Activated T-helper 2 cell treated with anti-CD3 and anti-CD28 coated beads, Interferon-gamma antibody, Interleukin-2, Interleukin-4, amounts not matched to agents 10 μg/mL and 5 μg/mL and 100 μg/mL, durations not matched to agents 14 hours and 24 hours and 36 hours (primary cell): ENCODE measurements around the gene CST5. TPM values are rescaled to one million over a fixed set of nuclear protein-coding genes. Genes with fewer than 3 reads are reported as not detected.
"Not testable (repeated sequence)": the region's sequence is repeated elsewhere in the genome, so short reads cannot be mapped to it uniquely, and the experiment has no call there.

Experiments
- DNase-seq: peaks from one replicate; pipeline ENCODE4 v3.0.0; 2021; ENCODE audit warnings: low spot score
- H3K27ac Mint-ChIP-seq: one replicate; pipeline ENCODE4 v1.8.0; 2021; ENCODE audit warnings: mixed read lengths
- H3K27me3 Mint-ChIP-seq: one replicate; pipeline ENCODE4 v1.8.0; 2021; ENCODE audit warnings: low read depth, mixed read lengths
- H3K36me3 Mint-ChIP-seq: one replicate; pipeline ENCODE4 v1.8.0; 2021; ENCODE audit warnings: low read depth, mixed read lengths
- H3K4me1 Mint-ChIP-seq: one replicate; pipeline ENCODE4 v1.8.0; 2021; ENCODE audit warnings: low read depth, mixed read lengths
- H3K4me3 Mint-ChIP-seq: one replicate; pipeline ENCODE4 v1.8.0; 2021; ENCODE audit warnings: low read depth, mild to moderate bottlenecking, moderate library complexity, mixed read lengths
- H3K9me3 Mint-ChIP-seq: one replicate; pipeline ENCODE4 v1.8.0; 2021; ENCODE audit warnings: mixed read lengths
- intact Hi-C: fragments of 100-400 bp; cut with micrococcal nuclease; formaldehyde crosslinking; loops from one replicate; pipeline ENCODE4 v1.15.1; 2023
- total RNA-seq: library from RNA; stranded (reverse); gene quantifications from 2 replicates; pipeline ENCODE4 v1.2.3, GENCODE V29; 2022

The CST5 gene
- total RNA-seq, 1 donor from 2014 or later: not detected

GRCh38 chr20:23867152-23867776, 12.3 kb downstream of the CST5 start:
- Mint-ChIP-seq H3K27me3 (peaks cover 32% of the 10 kb centered on the region), H3K4me3 (no peak overlapping the region), H3K36me3 (no peaks in the 10 kb centered on the region), H3K4me1 (no peaks in the 10 kb centered on the region), H3K9me3 (no peaks in the 10 kb centered on the region), H3K27ac (no peak overlapping the region)
- no peak for DNase-seq
- intact Hi-C loops: no loop called here

DNA sequence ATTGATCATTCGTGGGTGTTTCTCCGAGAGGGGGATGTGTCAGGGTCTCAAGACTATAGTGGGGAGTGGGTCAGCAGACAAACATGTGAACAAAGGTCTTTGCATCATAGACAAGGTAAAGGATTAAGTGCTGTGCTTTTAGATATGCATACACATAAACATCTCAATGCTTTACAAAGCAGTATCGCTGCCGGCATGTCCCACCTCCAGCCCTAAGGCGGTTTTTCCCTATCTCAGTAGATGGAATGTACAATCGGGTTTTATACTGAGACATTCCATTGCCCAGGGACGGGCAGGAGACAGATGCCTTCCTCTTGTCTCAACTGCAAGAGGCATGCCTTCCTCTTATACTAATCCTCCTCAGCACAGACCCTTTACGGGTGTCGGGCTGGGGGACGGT, 18.8 kb downstream of the CST5 start:
- H3K27ac Mint-ChIP-seq, H3K4me3 Mint-ChIP-seq, H3K27me3 Mint-ChIP-seq, H3K4me1 Mint-ChIP-seq, H3K36me3 Mint-ChIP-seq, intact Hi-C loops, DNase-seq, H3K9me3 Mint-ChIP-seq: not testable (repeated sequence)

DNA sequence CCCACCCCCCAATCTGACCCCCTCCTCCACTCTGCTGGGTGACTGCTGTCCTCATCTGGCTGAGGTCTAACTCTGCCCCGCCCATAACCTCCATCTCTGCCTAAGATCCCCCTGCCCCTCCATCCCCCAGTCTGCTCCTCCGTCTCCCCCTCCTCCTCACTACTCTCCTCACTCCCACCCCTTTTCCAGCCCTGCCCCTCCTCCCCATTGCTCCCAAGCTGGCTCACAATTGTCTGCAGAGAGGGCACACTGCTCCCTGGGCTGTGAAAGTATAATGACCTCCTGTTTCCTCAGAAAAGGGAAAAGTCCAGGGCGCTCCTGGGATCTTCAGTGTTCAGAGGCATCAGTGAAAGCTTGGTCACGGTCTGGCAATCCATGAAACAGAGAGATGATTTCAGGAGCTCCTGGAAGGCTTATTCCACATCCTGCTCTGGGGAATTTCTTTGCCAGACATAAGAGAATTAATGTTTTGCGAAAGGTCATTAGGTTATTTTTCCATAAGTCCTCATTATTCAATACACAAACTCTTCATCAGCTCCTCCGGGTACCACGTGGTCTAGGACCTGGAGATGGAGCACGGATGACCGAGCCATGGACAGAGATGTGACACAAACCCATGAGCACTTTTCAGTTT, 21.5 kb downstream of the CST5 start:
- H3K27ac Mint-ChIP-seq: no peak overlapping the region
- intact Hi-C loops: no loop called here
- H3K9me3 Mint-ChIP-seq: no peaks in the 10 kb centered on the region
- H3K4me3 Mint-ChIP-seq: no peak overlapping the region
- peaks cover 5% of the 10 kb centered on the region for H3K27me3 Mint-ChIP-seq
- DNase-seq: no peak
- no peaks in the 10 kb centered on the region for H3K36me3 Mint-ChIP-seq
- no peaks in the 10 kb centered on the region for H3K4me1 Mint-ChIP-seq

DNA sequence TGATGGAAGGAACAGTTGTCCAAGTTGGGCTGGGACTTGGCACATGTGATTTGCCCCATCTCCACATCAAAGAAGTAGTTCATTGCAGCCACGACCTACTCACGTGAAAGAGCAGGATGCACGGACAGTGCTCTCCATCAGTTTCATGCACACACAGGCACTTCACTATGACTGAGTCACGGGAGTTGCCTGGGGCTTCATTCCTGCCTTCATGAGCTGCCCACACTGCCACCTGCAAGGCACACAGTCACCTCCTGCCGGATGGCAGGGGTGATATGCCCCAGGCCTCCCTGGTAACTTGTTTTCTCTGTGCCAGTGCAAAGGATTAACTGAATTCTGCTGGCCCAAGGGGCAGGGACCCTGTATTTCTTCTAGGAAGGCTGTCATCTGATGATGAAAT, 22.8 kb downstream of the CST5 start:
- intact Hi-C loops: no loop called here
- Mint-ChIP-seq H3K36me3 (no peaks in the 10 kb centered on the region), H3K4me1 (no peaks in the 10 kb centered on the region), H3K9me3 (no peaks in the 10 kb centered on the region), H3K27ac (no peak overlapping the region), H3K27me3 (no peaks in the 10 kb centered on the region), H3K4me3 (no peak overlapping the region)
- no peak for DNase-seq

DNA sequence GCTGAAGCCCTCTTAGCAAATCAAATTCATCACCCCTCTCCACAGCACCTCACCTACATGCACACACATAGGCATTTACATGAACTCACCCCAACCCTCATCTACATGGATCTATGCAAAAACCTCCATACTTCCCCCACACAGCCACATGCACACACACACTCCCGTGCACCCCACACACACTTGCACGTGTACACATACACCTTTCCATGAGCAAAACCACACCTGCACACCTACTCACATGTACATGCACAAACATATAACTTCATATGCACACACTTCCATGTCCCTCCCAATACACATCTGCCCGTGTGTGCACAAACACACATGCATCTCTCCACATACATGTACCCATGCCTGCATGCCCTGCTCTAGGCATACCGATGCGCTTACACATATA, 23.3 kb downstream of the CST5 start:
- H3K4me3 Mint-ChIP-seq: no peak overlapping the region
- H3K4me1 Mint-ChIP-seq: no peaks in the 10 kb centered on the region
- no peaks in the 10 kb centered on the region for H3K36me3 Mint-ChIP-seq
- H3K9me3 Mint-ChIP-seq: no peaks in the 10 kb centered on the region
- H3K27ac Mint-ChIP-seq: no peak overlapping the region
- H3K27me3 Mint-ChIP-seq: no peaks in the 10 kb centered on the region
- DNase-seq: no peak
- intact Hi-C loops: no loop called here

GRCh38 chr20:23841693-23842092, 37.9 kb downstream of the CST5 start:
- Mint-ChIP-seq H3K36me3 (no peaks in the 10 kb centered on the region), H3K9me3 (no peaks in the 10 kb centered on the region), H3K27me3 (peaks cover 5% of the 10 kb centered on the region), H3K4me1 (no peaks in the 10 kb centered on the region), H3K27ac (no peak overlapping the region), H3K4me3 (no peak overlapping the region)
- intact Hi-C loops: no loop called here
- DNase-seq: no peak

- Mint-ChIP-seq H3K4me3 (no peak overlapping the region), H3K27ac (no peak overlapping the region), H3K9me3 (no peaks in the 10 kb centered on the region), H3K27me3 (peaks cover 3% of the 10 kb centered on the region), H3K36me3 (no peaks in the 10 kb centered on the region), H3K4me1 (no peaks in the 10 kb centered on the region)
- intact Hi-C loops: no loop called here
- no peak for DNase-seq
Measured at GRCh38 chr20:23835716-23836115, 43.8 kb downstream of the CST5 start.

- Mint-ChIP-seq H3K36me3 (no peaks in the 10 kb centered on the region), H3K9me3 (no peaks in the 10 kb centered on the region), H3K27me3 (no peaks in the 10 kb centered on the region), H3K4me1 (no peaks in the 10 kb centered on the region), H3K4me3 (no peak overlapping the region), H3K27ac (no peak overlapping the region)
- intact Hi-C loops: no loop called here
- DNase-seq: no peak
Measured at GRCh38 chr20:23832775-23833513, 46.6 kb downstream of the CST5 start.

- H3K27me3 Mint-ChIP-seq, H3K4me1 Mint-ChIP-seq, H3K27ac Mint-ChIP-seq, H3K36me3 Mint-ChIP-seq, H3K9me3 Mint-ChIP-seq, H3K4me3 Mint-ChIP-seq, intact Hi-C loops, DNase-seq: not testable (repeated sequence)
Measured at GRCh38 chr20:23831961-23832360, 47.6 kb downstream of the CST5 start.

DNA sequence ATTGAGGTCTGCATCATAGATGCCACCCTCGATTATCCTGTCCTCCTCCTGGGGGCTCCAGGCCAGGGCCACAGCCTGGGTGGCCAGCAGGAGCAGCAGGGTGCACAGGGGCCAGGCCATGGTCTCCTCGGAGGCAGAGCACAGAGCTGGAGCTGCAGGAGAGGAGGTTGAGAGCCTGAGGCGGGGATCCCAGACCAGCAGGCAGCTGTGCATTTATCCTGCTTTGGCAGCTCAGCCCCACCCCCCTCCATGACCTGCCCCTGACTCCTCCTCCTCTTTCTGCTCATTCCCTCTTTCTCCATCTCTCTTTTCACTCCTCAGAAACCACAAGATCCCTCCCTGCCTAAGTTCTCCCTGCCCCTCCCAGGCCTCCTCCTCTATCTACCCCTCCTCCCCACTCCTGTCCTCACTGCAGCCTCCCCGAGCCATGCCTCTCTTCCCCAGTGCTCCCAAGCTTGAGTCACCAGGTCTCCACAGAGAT, 53.0 kb downstream of the CST5 start, which contains the start of gene CST2:
Gene CST2 (minus strand): TSS at position 189 of the 481 bp plus-strand sequence. CDS start 69 bp downstream, at position 120.
- Mint-ChIP-seq H3K4me1 (no peaks in the 10 kb centered on the region), H3K27me3 (no peaks in the 10 kb centered on the region), H3K4me3 (no peak within 1 kb of the TSS), H3K9me3 (no peaks in the 10 kb centered on the region), H3K27ac (no peak within 1 kb of the TSS), H3K36me3 (no peaks in the 10 kb centered on the region)
- intact Hi-C loops: no loop called here
- DNase-seq: no peak

Other genes with a start within 250 kb of the CST5 start
- 0.82 and 1.5 TPM in 2 replicates for gene CST3, start 241.8 kb downstream of the CST5 start, total RNA-seq
- gene CST4, start 190.7 kb downstream of the CST5 start, total RNA-seq: not detected in 2 replicates
- not detected in 2 replicates for gene CST1, start 128.8 kb downstream of the CST5 start, total RNA-seq
- gene CST2, start 53.0 kb downstream of the CST5 start, total RNA-seq: not detected in 2 replicates
- not detected in 2 replicates for gene GGTLC1, start 109.0 kb upstream of the CST5 start, total RNA-seq